AG04449 (cell line): ENCODE results near the gene LILRA1.

Experiments
- CTCF ChIA-PET: fragments of 350-600 bp; formaldehyde crosslinking; extraction: SDS; loops from one replicate; lab custom pipeline; 2021; ENCODE audit warnings: antibody characterized with exemption; lab: Yijun Ruan, JAX
- POLR2A ChIA-PET: fragments of 400-600, 350-600 bp; formaldehyde crosslinking; extraction: SDS; loops from one replicate; lab custom pipeline; 2020; ENCODE audit warnings: antibody characterized with exemption, inconsistent platforms; lab: Yijun Ruan, JAX
- DNase-seq: peaks from one replicate; pipeline ENCODE4 v3.0.0-alpha.2; 2010; ENCODE audit warnings: low read depth, low spot score
- H3K4me3 ChIP-seq: 2 replicates; pipeline ENCODE4 v1.5.1; 2011; ENCODE audit warnings: low read depth, mild to moderate bottlenecking, control low read depth, low read length
- TF ChIP-seq, protein P1 (sequence below): IDR thresholded peaks from one replicate; pipeline ENCODE4 v1.5.1; 2011; ENCODE audit warnings: mild to moderate bottlenecking, moderate library complexity, low read length, control low read depth, inconsistent platforms; ENCODE audit not compliant: insufficient read depth; ENCODE audit errors: missing control alignments

Gene LILRA1

DNA sequence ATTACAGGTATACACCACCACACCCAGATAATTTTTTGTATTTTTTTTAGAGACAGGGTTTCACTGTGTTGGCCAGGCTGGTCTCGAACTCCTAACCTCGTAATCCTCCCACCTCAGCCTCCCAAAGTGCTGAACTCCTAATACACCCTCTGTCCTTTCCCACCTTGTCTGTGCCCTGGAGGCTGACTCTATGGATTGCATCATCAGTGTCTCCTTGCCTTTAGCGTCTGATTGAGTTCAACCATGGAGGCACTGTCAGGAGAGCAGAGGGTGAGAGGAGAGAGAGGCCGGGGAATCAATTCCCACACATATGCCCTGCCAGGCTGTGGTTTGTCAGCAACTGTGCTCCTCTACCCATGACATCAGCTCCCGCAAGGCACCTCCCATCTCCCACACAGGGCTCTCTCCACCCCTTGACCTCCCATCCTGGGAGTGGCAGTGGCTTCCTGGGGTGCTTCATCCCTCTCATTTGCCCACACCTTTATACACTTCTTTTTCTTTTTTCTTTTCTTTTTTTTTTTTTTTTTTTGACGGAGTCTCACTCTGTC, 56.8 kb downstream of the LILRA1 start:
- H3K4me3 ChIP-seq = no peak overlapping the region
- no peak for DNase-seq
- TF ChIP-seq, protein P1, sequence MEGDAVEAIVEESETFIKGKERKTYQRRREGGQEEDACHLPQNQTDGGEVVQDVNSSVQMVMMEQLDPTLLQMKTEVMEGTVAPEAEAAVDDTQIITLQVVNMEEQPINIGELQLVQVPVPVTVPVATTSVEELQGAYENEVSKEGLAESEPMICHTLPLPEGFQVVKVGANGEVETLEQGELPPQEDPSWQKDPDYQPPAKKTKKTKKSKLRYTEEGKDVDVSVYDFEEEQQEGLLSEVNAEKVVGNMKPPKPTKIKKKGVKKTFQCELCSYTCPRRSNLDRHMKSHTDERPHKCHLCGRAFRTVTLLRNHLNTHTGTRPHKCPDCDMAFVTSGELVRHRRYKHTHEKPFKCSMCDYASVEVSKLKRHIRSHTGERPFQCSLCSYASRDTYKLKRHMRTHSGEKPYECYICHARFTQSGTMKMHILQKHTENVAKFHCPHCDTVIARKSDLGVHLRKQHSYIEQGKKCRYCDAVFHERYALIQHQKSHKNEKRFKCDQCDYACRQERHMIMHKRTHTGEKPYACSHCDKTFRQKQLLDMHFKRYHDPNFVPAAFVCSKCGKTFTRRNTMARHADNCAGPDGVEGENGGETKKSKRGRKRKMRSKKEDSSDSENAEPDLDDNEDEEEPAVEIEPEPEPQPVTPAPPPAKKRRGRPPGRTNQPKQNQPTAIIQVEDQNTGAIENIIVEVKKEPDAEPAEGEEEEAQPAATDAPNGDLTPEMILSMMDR = no peak
- CTCF ChIA-PET = no interaction called here
- POLR2A ChIA-PET = no interaction called here
